H1 (cell line): ENCODE results near the gene MYO9A. TPM values are rescaled to one million over a fixed set of nuclear protein-coding genes. Genes with fewer than 3 reads are reported as not detected.

ENCODE experiments used
- CTCF ChIA-PET: fragments of 300-600 bp; sonication (Branson Sonifier 250); formaldehyde crosslinking; loops from one replicate; lab custom pipeline; 2021; ENCODE audit not compliant: partially characterized antibody; lab: Charles Lee
- POLR2A ChIA-PET: fragments of 300-600 bp; sonication (Branson Sonifier 250); formaldehyde crosslinking; loops from one replicate; lab custom pipeline; 2021; ENCODE audit warnings: inconsistent platforms; ENCODE audit not compliant: partially characterized antibody; lab: Charles Lee
- DNase-seq, 2 experiments: peaks; one replicate each; pipeline versions ENCODE4 v3.0.0 to v3.0.0-alpha.2; 2010 to 2022; ENCODE audit warnings: low spot score in 2 of 2, low read depth in 1 of 2, mixed read lengths in 1 of 2
- FAIRE-seq: peaks from 2 replicates; lab custom pipeline; 2011; peaks lifted over from hg19 to GRCh38; lab: Jason Lieb, UNC
- H2AFZ ChIP-seq: 2 replicates; pipeline ENCODE4 v1.8.1; 2012; ENCODE audit warnings: low read length, inconsistent platforms
- H2AK5ac ChIP-seq: 2 replicates; pipeline ENCODE4 v1.6.1; 2013; ENCODE audit warnings: low read depth, low read length
- H2BK120ac ChIP-seq: replicated peaks from 2 replicates; pipeline ENCODE3; 2013; ENCODE audit warnings: low read depth, low read length, inconsistent platforms
- H2BK12ac ChIP-seq: 2 replicates; pipeline ENCODE4 v1.6.1; 2013; ENCODE audit warnings: low read depth, low read length
- H2BK15ac ChIP-seq: 2 replicates; pipeline ENCODE4 v1.6.1; 2013; ENCODE audit warnings: low read length
- H2BK20ac ChIP-seq: 2 replicates; pipeline ENCODE4 v1.6.1; 2013; ENCODE audit warnings: low read length
- H2BK5ac ChIP-seq: 2 replicates; pipeline ENCODE4 v1.6.1; 2013; ENCODE audit warnings: low read depth, low read length
- H3K14ac ChIP-seq: 2 replicates; pipeline ENCODE4 v1.6.1; 2013; ENCODE audit warnings: inconsistent platforms; ENCODE audit not compliant: insufficient read length
- H3K18ac ChIP-seq: 2 replicates; pipeline ENCODE4 v1.6.1; 2013; ENCODE audit warnings: low read length; ENCODE audit errors: extremely low read depth
- H3K23ac ChIP-seq: 2 replicates; pipeline ENCODE4 v1.6.1; 2013; ENCODE audit warnings: inconsistent platforms; ENCODE audit not compliant: insufficient read length
- H3K23me2 ChIP-seq: 2 replicates; pipeline ENCODE4 v1.6.1; 2013; ENCODE audit warnings: low read depth, low read length
- H3K27ac ChIP-seq: 2 replicates; pipeline ENCODE4 v1.6.1; 2011; ENCODE audit warnings: low read depth, low read length, inconsistent platforms
- H3K27me3 ChIP-seq, 4 experiments: replicated peaks in 1 of 4; 1 replicate in 1 of 4; 2 replicates in 3 of 4; pipeline versions ENCODE4 v1.6.1 to v1.8.1; 2011 to 2013; ENCODE audit warnings: low read length in 3 of 4, mild to moderate bottlenecking in 3 of 4, inconsistent platforms in 2 of 4, mixed read lengths in 2 of 4, moderate library complexity in 1 of 4; ENCODE audit not compliant: control insufficient read depth in 3 of 4, insufficient read depth in 3 of 4; ENCODE audit errors: extremely low read depth in 1 of 4
- H3K36me3 ChIP-seq, 4 experiments: 2 replicates each; pipeline versions ENCODE4 v1.6.1 to v1.8.1; 2011 to 2013; ENCODE audit warnings: mild to moderate bottlenecking in 4 of 4, low read length in 3 of 4, moderate library complexity in 2 of 4, control low read depth in 1 of 4, inconsistent platforms in 1 of 4; ENCODE audit not compliant: insufficient read depth in 4 of 4, control insufficient read depth in 2 of 4
- H3K4ac ChIP-seq: replicated peaks from 2 replicates; pipeline ENCODE3; 2013; ENCODE audit warnings: low read length, low read depth, mixed read lengths, inconsistent platforms; ENCODE audit not compliant: insufficient read length
- H3K4me1 ChIP-seq, 4 experiments: replicated peaks in 1 of 4; 1 replicate in 1 of 4; 2 replicates in 3 of 4; pipeline versions ENCODE4 v1.6.1 to v1.8.1; 2011 to 2013; ENCODE audit warnings: low read length in 3 of 4, inconsistent platforms in 2 of 4, mixed read lengths in 1 of 4; ENCODE audit not compliant: insufficient read depth in 4 of 4, control insufficient read depth in 3 of 4
- H3K4me2 ChIP-seq, 2 experiments: 2 replicates each; pipeline versions ENCODE4 v1.6.1 to v1.8.1; 2011 to 2013; ENCODE audit warnings: low read depth in 2 of 2, low read length in 2 of 2, control low read depth in 1 of 2, inconsistent platforms in 1 of 2, mild to moderate bottlenecking in 1 of 2; ENCODE audit not compliant: insufficient read depth in 1 of 2
- H3K4me3 ChIP-seq, 4 experiments: fragments of 200-600, 300-600 bp in 1 of 4; sonication (generic), shearing (Covaris generic), sonication (Bioruptor Twin) in 1 of 4; 2 replicates each; pipeline versions ENCODE4 v1.5.1 to v1.8.1; 2011 to 2016; ENCODE audit warnings: low read length in 4 of 4, low read depth in 3 of 4, control low read depth in 2 of 4, inconsistent platforms in 2 of 4, mild to moderate bottlenecking in 2 of 4, mixed read lengths in 1 of 4, moderate library complexity in 1 of 4; ENCODE audit not compliant: insufficient read depth in 2 of 4; ENCODE audit errors: extremely low read depth in 1 of 4
- H3K56ac ChIP-seq: replicated peaks from 2 replicates; pipeline ENCODE3; 2013; ENCODE audit warnings: low read depth, mild to moderate bottlenecking, mixed read lengths, low read length, inconsistent platforms; ENCODE audit not compliant: insufficient read length
- H3K79me1 ChIP-seq: 2 replicates; pipeline ENCODE4 v1.6.1; 2013; ENCODE audit warnings: low read depth, low read length, control low read depth
- H3K79me2 ChIP-seq, 2 experiments: 2 replicates each; pipeline versions ENCODE4 v1.6.1 to v1.8.1; 2012 to 2013; ENCODE audit warnings: low read length in 2 of 2, mild to moderate bottlenecking in 2 of 2, inconsistent platforms in 1 of 2; ENCODE audit not compliant: insufficient read depth in 2 of 2, control insufficient read depth in 1 of 2
- H3K9ac ChIP-seq, 4 experiments: replicated peaks in 1 of 4; 1 replicate in 1 of 4; 2 replicates in 3 of 4; pipeline versions ENCODE4 v1.6.1 to v1.8.1; 2011 to 2013; ENCODE audit warnings: low read depth in 3 of 4, low read length in 3 of 4, control low read depth in 2 of 4, mild to moderate bottlenecking in 2 of 4, moderate library complexity in 2 of 4, inconsistent platforms in 1 of 4; ENCODE audit errors: extremely low read depth in 1 of 4
- H3K9me3 ChIP-seq, 2 experiments: 2 replicates each; pipeline versions ENCODE4 v1.6.1 to v1.8.1; 2012 to 2013; ENCODE audit warnings: mild to moderate bottlenecking in 2 of 2, moderate library complexity in 2 of 2, control low read depth in 1 of 2, inconsistent platforms in 1 of 2, low read depth in 1 of 2, low read length in 1 of 2, mixed read lengths in 1 of 2; ENCODE audit not compliant: insufficient read depth in 2 of 2
- H4K20me1 ChIP-seq, 2 experiments: replicated peaks in 1 of 2; 2 replicates each; pipeline versions ENCODE3 to v1.8.1; 2011 to 2013; ENCODE audit warnings: inconsistent platforms in 2 of 2, low read length in 2 of 2, mild to moderate bottlenecking in 1 of 2; ENCODE audit not compliant: insufficient read depth in 2 of 2, control insufficient read depth in 1 of 2
- H4K5ac ChIP-seq: 2 replicates; pipeline ENCODE4 v1.6.1; 2013; ENCODE audit warnings: low read length, low read depth, mixed read lengths, inconsistent platforms; ENCODE audit not compliant: insufficient read length
- H4K8ac ChIP-seq: 2 replicates; pipeline ENCODE4 v1.8.0; 2013; ENCODE audit warnings: mild to moderate bottlenecking, moderate library complexity, low read length, inconsistent platforms; ENCODE audit not compliant: insufficient read depth; ENCODE audit errors: extremely low read depth
- H4K91ac ChIP-seq: replicated peaks from 2 replicates; pipeline ENCODE3; 2013; ENCODE audit warnings: low read length, mixed read lengths, inconsistent platforms; ENCODE audit not compliant: insufficient read length
- ATF2 ChIP-seq: IDR thresholded peaks from 2 replicates; pipeline ENCODE4 v1.6.1; 2012; ENCODE audit warnings: low read length, inconsistent platforms
- CEBPB ChIP-seq: IDR thresholded peaks from 2 replicates; pipeline ENCODE4 v1.6.1; 2012; ENCODE audit warnings: low read depth, low read length
- CHD1 ChIP-seq: IDR thresholded peaks from 2 replicates; pipeline ENCODE4 v1.6.1; 2012; ENCODE audit warnings: low read depth, low read length, improper control_type of control experiment
- EZH2 ChIP-seq: fragments of 200-600 bp; sonication (generic); IDR thresholded peaks from 2 replicates; pipeline ENCODE4 v1.7.1; 2012; ENCODE audit warnings: low read depth, mild to moderate bottlenecking, moderate library complexity, low read length, inconsistent platforms; ENCODE audit not compliant: severe bottlenecking
- HDAC6 ChIP-seq: IDR thresholded peaks from one replicate; pipeline ENCODE4 v1.7.1; 2012; ENCODE audit warnings: low read depth, mild to moderate bottlenecking, inconsistent platforms, low read length, moderate library complexity
- RBBP5 ChIP-seq: IDR thresholded peaks from 2 replicates; pipeline ENCODE4 v1.7.1; 2012; ENCODE audit warnings: low read depth, mild to moderate bottlenecking, inconsistent platforms, low read length, moderate library complexity, borderline replicate concordance
- SAP30 ChIP-seq: fragments of 300-600 bp; sonication (generic); IDR thresholded peaks from 2 replicates; pipeline ENCODE4 v1.7.1; 2012; ENCODE audit warnings: low read length, moderate library complexity, mild to moderate bottlenecking, inconsistent platforms; ENCODE audit not compliant: insufficient read depth, insufficient replicate concordance
- SUZ12 ChIP-seq: fragments of 200-600 bp; sonication (generic); IDR thresholded peaks from 2 replicates; pipeline ENCODE4 v1.6.1; 2012; ENCODE audit warnings: mild to moderate bottlenecking, inconsistent platforms, low read length, moderate library complexity, mixed read lengths
- WGBS, 2 experiments: shearing (Covaris generic) in 1 of 2; methylation state at CpG; one replicate each; pipeline versions ENCODE4 v1.1.6 to v1.1.7; 2013 to 2015; ENCODE audit warnings: low lambda C conversion rate in 2 of 2, mixed read lengths in 2 of 2, inconsistent platforms in 1 of 2, low coverage in 1 of 2, missing lambda C conversion rate in 1 of 2; ENCODE audit not compliant: insufficient replicate concordance in 2 of 2, insufficient coverage in 1 of 2, insufficient read length in 1 of 2; ENCODE audit errors: extremely low coverage in 1 of 2, missing lambda C conversion rate in 1 of 2; 5-methylcytosine and 5-hydroxymethylcytosine counted together
- polyA plus RNA-seq, 7 experiments: library from polyadenylated mRNA; depleted of rRNA in 3 of 7; stranded (reverse) in 5 of 7; unstranded in 2 of 7; fragments of >200 nt in 5 of 7; fragments of 200-250 nt in 2 of 7; gene quantifications; 1 replicate in 5 of 7; 2 replicates in 1 of 7; 4 replicates in 1 of 7; pipeline versions ENCODE4 v1.2.1 to v1.2.3, GENCODE V29; 2011 to 2013; ENCODE audit warnings: missing spikeins in 2 of 7, mixed read lengths in 2 of 7
- total RNA-seq: library from RNA; stranded (reverse); fragmentation: NEBNext Ultra II Directional; extraction: Animal tissue kit (Norgen Biotek cat#: 25700); gene quantifications from 2 replicates; pipeline ENCODE4 v1.2.1, GENCODE V29; 2021

Gene MYO9A
- total and polyA plus RNA-seq, 2 of the 8 experiments (the other 6 are each of a cell fraction or from before 2014, with no cell fraction given), result 3.9 to 26.0 TPM

- no peak overlapping the region for H3K27ac ChIP-seq
- H3K4me3 ChIP-seq, result no peak overlapping the region
- WGBS, 2 experiments, result 100% methylated on average over 2 of the region's 2 CpGs; no CpG with 5 or more reads in 1 of the 2 experiments
- H3K27me3 ChIP-seq, result no peaks in the 10 kb centered on the region
- no peak overlapping the region for H4K8ac ChIP-seq
- H3K9me3 ChIP-seq, result no peaks in the 10 kb centered on the region
- H3K36me3 ChIP-seq, result no peaks in the 10 kb centered on the region
- no peak overlapping the region for H2BK15ac ChIP-seq
- DNase-seq (no peak), FAIRE-seq (no peak)
- no peak overlapping the region for H2BK5ac ChIP-seq
- H3K23me2 ChIP-seq, result no peaks in the 10 kb centered on the region
- H3K18ac ChIP-seq, result no peak overlapping the region
- H2BK20ac ChIP-seq, result no peak overlapping the region
- H3K4ac ChIP-seq, result no peak overlapping the region
- H3K4me2 ChIP-seq, result no peak overlapping the region
- H3K4me1 ChIP-seq, result no peaks in the 10 kb centered on the region
- no peaks in the 10 kb centered on the region for H3K79me2 ChIP-seq
- TF ChIP-seq SAP30 (no peak), CHD1 (no peak), SUZ12 (no peak), ATF2 (no peak), CEBPB (no peak), EZH2 (no peak), RBBP5 (no peak), HDAC6 (no peak)
- no peaks in the 10 kb centered on the region for H3K79me1 ChIP-seq
- H3K9ac ChIP-seq, result no peak overlapping the region
- H2AK5ac ChIP-seq, result no peak overlapping the region
- no peak overlapping the region for H4K5ac ChIP-seq
- no peak overlapping the region for H3K56ac ChIP-seq
- ChIA-PET POLR2A (no interaction called here), CTCF (no interaction called here)
- no peak overlapping the region for H3K23ac ChIP-seq
- no peak overlapping the region for H3K14ac ChIP-seq
- H4K20me1 ChIP-seq, result no peaks in the 10 kb centered on the region
- no peak overlapping the region for H2BK12ac ChIP-seq
- H2BK120ac ChIP-seq, result no peak overlapping the region
- H4K91ac ChIP-seq, result no peak overlapping the region
- no peak overlapping the region for H2AFZ ChIP-seq
Measured at GRCh38 chr15:72135719-72136118, 17.8 kb upstream of the MYO9A start.
